Measurements from ENCODE around the gene ADARB2. TPM values are rescaled to one million over a fixed set of nuclear protein-coding genes. Genes with fewer than 3 reads are reported as not detected.

Gene ADARB2
- total RNA-seq, 1 donor from 2014 or later = 1.2 TPM

DNA sequence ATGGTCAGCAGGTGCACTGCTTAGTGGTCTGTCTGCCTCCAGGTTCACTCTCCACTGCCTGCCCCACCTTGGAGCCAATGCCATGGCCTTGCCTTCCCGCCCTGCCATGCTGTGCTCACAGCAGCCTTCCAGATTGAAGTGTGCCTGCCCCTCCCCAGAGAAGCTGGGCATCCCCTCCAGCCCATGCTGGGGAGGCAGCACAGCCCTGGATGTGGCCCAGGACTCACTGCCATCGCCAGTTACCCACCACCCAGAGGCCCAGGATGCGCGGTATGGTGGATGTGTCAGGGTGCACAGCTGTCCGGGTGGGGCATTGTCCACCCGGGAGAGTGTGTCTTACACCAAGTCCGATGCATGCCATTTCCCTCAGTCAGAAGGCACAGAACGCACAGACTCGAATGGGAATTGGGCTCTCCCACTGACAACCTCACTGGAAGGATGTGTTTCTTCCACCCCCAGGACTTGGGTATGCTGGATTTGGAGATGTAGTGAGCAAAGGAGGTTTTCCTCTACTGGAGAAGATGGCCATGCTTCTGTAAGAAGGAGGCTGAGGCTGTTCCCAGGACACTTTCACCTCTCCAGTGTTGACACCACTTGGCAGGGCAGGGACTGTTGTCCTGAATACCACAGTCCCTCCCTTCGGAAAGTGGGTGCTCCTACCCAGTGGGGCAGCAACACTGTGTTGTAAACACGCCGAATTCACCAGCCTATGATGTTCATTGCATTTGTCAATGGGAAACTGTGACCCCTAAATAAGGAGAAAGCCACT, 122.0 kb downstream of the ADARB2 start:
- no peaks in the 10 kb centered on the region for H3K9me3 ChIP-seq

DNA sequence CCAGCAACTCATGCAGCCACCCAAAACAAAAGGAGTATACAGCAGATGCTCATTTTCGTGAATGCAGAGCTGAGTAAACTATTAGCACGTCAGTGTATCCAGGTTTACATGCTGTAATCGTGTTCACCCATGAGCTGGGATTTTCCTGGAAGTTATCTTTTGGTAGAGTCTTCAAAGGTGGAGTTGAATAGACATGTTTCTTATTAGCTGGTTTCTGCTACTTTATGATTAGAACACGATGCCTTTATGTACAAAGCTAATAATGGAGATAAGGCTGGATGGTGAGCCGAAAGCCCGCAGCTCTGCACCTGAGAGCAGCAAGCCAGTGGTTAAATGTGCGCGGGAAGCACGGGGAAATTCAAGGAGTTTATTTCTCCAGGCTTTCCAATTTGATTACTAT, 123.8 kb downstream of the ADARB2 start:
- peaks cover 33% of the 10 kb centered on the region for H3K27me3 ChIP-seq
- no peaks in the 10 kb centered on the region for H3K4me1 ChIP-seq
- TF ChIP-seq, protein P1, sequence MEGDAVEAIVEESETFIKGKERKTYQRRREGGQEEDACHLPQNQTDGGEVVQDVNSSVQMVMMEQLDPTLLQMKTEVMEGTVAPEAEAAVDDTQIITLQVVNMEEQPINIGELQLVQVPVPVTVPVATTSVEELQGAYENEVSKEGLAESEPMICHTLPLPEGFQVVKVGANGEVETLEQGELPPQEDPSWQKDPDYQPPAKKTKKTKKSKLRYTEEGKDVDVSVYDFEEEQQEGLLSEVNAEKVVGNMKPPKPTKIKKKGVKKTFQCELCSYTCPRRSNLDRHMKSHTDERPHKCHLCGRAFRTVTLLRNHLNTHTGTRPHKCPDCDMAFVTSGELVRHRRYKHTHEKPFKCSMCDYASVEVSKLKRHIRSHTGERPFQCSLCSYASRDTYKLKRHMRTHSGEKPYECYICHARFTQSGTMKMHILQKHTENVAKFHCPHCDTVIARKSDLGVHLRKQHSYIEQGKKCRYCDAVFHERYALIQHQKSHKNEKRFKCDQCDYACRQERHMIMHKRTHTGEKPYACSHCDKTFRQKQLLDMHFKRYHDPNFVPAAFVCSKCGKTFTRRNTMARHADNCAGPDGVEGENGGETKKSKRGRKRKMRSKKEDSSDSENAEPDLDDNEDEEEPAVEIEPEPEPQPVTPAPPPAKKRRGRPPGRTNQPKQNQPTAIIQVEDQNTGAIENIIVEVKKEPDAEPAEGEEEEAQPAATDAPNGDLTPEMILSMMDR (IDR thresholded peaks at IDR 0.05) = no peak
- H3K9me3 ChIP-seq = no peaks in the 10 kb centered on the region
- ATAC-seq (no peak), DNase-seq (no peak)
- no peak overlapping the region for H3K27ac ChIP-seq
- no peaks in the 10 kb centered on the region for H3K36me3 ChIP-seq
- no peak overlapping the region for H3K4me3 ChIP-seq
- intact Hi-C loops (cut with DNase I) = no loop called here

More for the DNA sequence above, 122.0 kb downstream of the ADARB2 start:
- no peaks in the 10 kb centered on the region for H3K4me1 ChIP-seq
- intact Hi-C loops (cut with DNase I) = no loop called here
- DNase-seq (no peak), ATAC-seq (peak; percentile 24)
- H3K27ac ChIP-seq = no peak overlapping the region
- H3K4me3 ChIP-seq = no peak overlapping the region
- H3K27me3 ChIP-seq = peaks cover 19% of the 10 kb centered on the region
- no peaks in the 10 kb centered on the region for H3K36me3 ChIP-seq
- TF ChIP-seq, protein P1 (IDR thresholded peaks at IDR 0.05) = no peak

DNA sequence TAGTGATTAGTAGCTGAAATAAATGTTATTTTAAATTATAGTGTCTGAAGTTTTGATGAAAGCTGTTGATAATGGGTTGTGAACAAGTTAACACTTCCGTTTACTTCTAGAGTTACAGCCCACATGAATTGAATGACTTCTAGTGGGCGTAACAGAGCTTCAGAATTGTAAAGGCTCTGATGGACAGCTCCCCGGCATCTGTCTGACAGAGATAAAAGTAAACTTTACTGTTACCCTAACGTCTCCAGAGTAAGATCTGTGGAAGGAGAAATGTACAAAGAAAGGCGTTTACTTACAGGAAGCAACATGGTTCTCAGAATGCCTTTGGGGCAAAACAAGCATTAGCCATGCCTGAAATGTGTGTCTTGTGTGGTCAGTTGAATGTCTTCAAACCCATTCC, 124.4 kb downstream of the ADARB2 start:
- no peaks in the 10 kb centered on the region for H3K36me3 ChIP-seq
- no peaks in the 10 kb centered on the region for H3K9me3 ChIP-seq
- ATAC-seq = no peak
- DNase-seq = no peak
- TF ChIP-seq, protein P1 (IDR thresholded peaks at IDR 0.05) = no peak
- H3K4me3 ChIP-seq = no peak overlapping the region
- H3K27ac ChIP-seq = no peak overlapping the region
- no peaks in the 10 kb centered on the region for H3K4me1 ChIP-seq
- H3K27me3 ChIP-seq = peaks cover 36% of the 10 kb centered on the region
- intact Hi-C loops (cut with DNase I) = no loop called here

DNA sequence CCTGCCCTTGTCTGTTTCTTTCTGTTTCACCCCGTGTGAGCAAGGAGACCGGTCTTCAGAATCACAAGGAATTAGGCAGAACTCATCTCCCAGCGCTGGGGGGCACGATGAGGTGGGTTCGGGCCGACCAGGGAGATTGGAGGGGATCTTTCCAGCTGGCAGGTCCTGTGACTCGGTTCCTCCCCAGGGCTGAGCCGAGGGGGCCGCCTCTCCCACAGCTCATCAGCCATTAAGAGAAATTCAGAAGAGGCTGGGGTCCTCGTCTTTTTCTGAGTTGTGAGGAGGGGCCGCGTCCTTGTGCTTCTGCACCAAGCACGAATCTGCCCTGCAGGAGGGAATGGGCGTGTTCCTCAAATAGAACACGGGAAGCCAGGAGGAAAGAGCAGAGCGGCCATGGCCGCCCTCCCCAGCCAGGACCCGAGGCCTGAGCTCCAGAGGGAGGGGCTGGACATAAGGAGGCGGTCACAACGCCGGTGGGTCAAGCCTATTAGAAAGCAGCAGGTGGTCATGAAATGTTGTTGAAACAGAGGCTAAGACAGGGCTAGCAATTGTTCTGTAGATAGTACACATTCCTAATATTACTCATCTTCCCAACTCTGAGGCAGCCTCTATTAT, 125.3 kb downstream of the ADARB2 start:
- Histone ChIP-seq H3K27ac (no peak overlapping the region), H3K9me3 (no peaks in the 10 kb centered on the region), H3K27me3 (peaks cover 36% of the 10 kb centered on the region), H3K4me1 (no peaks in the 10 kb centered on the region), H3K4me3 (no peak overlapping the region), H3K36me3 (no peaks in the 10 kb centered on the region)
- intact Hi-C loops (cut with DNase I) = no loop called here
- DNase-seq (no peak), ATAC-seq (no peak)
- TF ChIP-seq, protein P1 (IDR thresholded peaks at IDR 0.05) = no peak

DNA sequence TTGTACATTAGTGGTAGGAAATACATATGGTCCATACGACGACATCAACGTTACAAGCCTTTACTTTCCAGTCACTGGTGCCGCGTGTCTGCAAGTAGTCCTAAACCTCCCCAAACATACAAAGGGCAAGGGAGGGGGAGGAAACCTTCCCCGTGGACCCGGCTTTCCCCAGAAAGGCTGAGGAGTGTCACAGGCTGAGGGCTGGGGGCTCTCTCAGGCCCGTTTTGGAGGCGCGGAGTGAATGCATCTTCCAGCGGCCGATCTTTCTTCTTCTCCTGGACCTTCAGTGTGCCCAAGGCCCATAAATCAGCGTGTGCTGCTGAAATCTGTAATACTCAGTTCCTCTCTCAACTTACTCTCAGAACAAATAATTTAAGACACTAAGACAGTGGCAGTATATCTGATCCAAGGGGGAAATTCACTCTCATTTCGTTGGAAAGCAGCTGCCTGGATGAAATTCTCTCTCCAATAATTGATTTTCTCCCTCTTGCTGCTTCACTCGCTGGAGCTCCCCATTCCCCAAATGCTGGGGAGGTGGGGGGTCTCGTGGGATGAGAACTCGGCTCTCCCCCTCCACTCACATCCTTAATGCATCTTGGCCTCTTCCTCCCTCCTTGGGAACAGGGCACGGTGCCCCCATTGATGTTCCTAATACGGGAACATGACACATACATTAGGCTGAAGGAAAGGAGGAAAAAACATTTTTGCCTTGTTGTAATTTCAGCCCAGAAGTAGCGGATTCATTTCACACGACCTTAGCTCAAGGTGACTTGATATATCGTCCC, 126.1 kb downstream of the ADARB2 start:
- H3K4me1 ChIP-seq = no peaks in the 10 kb centered on the region
- no peaks in the 10 kb centered on the region for H3K36me3 ChIP-seq
- H3K27me3 ChIP-seq = peaks cover 36% of the 10 kb centered on the region
- ATAC-seq = no peak
- TF ChIP-seq, protein P1 (IDR thresholded peaks at IDR 0.05) = no peak
- no peaks in the 10 kb centered on the region for H3K9me3 ChIP-seq
- no peak overlapping the region for H3K4me3 ChIP-seq
- intact Hi-C loops (cut with DNase I) = no loop called here
- no peak for DNase-seq
- no peak overlapping the region for H3K27ac ChIP-seq
